ENCODE data around the gene INSRR. TPM values are rescaled to one million over a fixed set of nuclear protein-coding genes. Genes with fewer than 3 reads are reported as not detected.

Gene INSRR
- total RNA-seq, 1 experiment from 2014 or later, result not detected

DNA sequence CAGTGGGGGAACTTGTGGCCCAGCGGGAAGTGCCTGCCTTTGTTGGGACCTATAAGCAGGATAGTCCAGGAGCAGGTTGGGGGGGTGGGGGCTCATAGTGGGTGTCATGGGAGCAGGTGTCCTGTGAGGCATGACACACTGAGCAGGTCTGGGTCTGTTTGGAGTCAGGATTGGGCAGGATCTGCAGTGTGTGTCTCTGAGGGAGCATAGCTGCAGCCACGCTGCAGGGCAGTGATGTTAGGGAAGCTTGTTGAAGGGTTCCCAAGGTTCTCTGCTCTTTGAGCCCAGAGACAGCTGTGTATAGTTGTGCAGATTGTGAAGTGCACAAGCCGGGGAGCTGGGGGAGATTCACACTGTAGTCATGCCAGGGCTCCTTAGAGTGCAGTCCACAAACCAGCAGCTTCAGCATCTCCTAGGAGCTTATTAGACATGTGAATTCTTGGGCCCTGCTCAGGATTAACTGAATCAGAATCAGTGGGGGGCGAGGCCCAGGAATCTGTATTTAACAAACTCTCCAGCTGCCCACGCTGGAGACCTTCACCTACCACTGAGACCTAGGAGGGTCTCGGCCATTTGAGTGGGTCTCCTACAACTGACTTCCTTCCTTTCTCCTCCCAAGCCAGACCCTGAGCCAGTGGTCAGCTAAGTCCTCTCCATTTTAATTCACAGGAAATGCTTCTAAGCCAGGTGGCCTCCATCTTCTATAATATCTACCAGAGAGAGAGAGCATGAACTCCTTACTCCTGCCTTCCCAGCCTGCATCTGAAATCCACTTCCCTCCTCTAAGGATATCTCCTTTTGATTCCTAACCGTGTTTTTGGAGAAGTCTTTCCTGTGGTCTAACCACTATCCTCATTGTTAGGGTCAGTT, 11.1 kb downstream of the INSRR start:
- Histone ChIP-seq H3K4me3 (ENCODE audit: low read length) (no peak overlapping the region), H3K9me3 (ENCODE audit: low read length) (no peaks in the 10 kb centered on the region), H3K27me3 (ENCODE audit: low read length) (no peaks in the 10 kb centered on the region), H3K9me2 (replicated peaks; ENCODE audit: low read length) (no peaks in the 10 kb centered on the region), H2AFZ (ENCODE audit: low read length) (no peak overlapping the region), H3K79me2 (ENCODE audit: low read length) (no peaks in the 10 kb centered on the region), H3K4me1 (ENCODE audit: insufficient read depth, low read length) (0 out of 2 replicates have a peak, but pooled peaks cover 5% of the 10 kb centered on the region), H3K9ac (ENCODE audit: low read length) (no peak overlapping the region), H3K27ac (ENCODE audit: low read length) (no peak overlapping the region), H3K36me3 (ENCODE audit: low read depth, low read length) (no peaks in the 10 kb centered on the region), H4K20me1 (ENCODE audit: low read length) (no peaks in the 10 kb centered on the region), H3F3A (ENCODE audit: low read length, unreplicated experiment) (no peaks in the 10 kb centered on the region), H3K4me2 (ENCODE audit: low read length) (no peak overlapping the region)
- ChIA-PET POLR2A (ENCODE audit: unreplicated experiment) (no interaction called here), CTCF (interaction anchor here (0.7 kb wide), 1 partner anchor 38 kb away, joined by 3 read pairs; no protein-coding TSS in a partner anchor)
- no peak for DNase-seq
- ATAC-seq, result no peak
- TF ChIP-seq EZH2 (IDR thresholded peaks at IDR 0.05; ENCODE audit: low read length, unreplicated experiment), result no peak
- intact Hi-C loops (cut with micrococcal nuclease), result no loop called here
- BruUV-seq (replicated peaks), result no TSS peak

GRCh38 chr1:156846643-156847042, 12.3 kb downstream of the INSRR start:
- Histone ChIP-seq H2AFZ (ENCODE audit: low read length) (no peak overlapping the region), H4K20me1 (ENCODE audit: low read length) (no peaks in the 10 kb centered on the region), H3F3A (ENCODE audit: low read length, unreplicated experiment) (no peaks in the 10 kb centered on the region), H3K36me3 (ENCODE audit: low read depth, low read length) (no peaks in the 10 kb centered on the region), H3K79me2 (ENCODE audit: low read length) (no peaks in the 10 kb centered on the region), H3K27ac (ENCODE audit: low read length) (no peak overlapping the region), H3K4me1 (ENCODE audit: insufficient read depth, low read length) (no peaks in the 10 kb centered on the region), H3K9me3 (ENCODE audit: low read length) (no peaks in the 10 kb centered on the region), H3K4me3 (ENCODE audit: low read length) (no peak overlapping the region), H3K9me2 (replicated peaks; ENCODE audit: low read length) (no peaks in the 10 kb centered on the region), H3K27me3 (ENCODE audit: low read length) (no peaks in the 10 kb centered on the region), H3K9ac (ENCODE audit: low read length) (no peak overlapping the region), H3K4me2 (ENCODE audit: low read length) (no peak overlapping the region)
- TF ChIP-seq CTCF (conservative IDR thresholded peaks at IDR 0.05; ENCODE audit: low read depth, low read length) (no peak), EZH2 (IDR thresholded peaks at IDR 0.05; ENCODE audit: low read length, unreplicated experiment) (no peak), EZH2phosphoT487 (IDR thresholded peaks at IDR 0.05; ENCODE audit: borderline replicate concordance, low read length) (no peak)
- POLR2A ChIA-PET (ENCODE audit: unreplicated experiment), result no interaction called here
- CTCF ChIA-PET, result no interaction called here
- intact Hi-C loops (cut with micrococcal nuclease), result no loop called here
- DNase-seq (no peak), ATAC-seq (no peak)
- BruUV-seq (replicated peaks), result no TSS peak

DNA sequence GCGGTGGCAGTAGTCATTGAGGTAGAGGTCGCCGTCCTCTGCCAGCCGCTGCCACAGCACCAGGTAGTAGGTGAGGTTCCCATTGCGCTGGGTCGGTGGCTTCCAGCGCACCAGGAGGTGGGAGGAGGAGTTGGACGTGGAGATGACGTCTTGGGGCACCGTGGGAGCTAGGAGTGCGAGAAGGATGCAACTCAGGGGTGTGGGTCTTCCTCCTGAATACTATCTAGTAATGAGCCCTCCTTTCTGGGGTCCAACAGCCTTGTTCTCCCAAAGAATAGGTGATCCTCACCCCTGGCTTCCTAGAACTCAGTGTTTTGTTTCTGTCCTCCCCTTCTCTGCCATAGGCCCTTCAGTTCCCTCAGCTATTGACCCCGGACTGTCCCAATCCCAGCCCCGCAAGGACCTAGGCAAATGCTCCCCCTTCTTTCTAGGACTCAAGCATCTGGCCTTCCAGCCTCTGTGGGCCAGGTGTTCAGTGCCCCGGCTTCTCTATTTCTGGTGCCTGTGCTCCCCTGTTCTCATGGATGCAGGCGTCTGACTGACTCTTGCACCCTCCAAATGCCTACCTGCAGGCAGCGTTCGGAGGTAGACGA, 12.9 kb downstream of the INSRR start:
- H3K27me3 ChIP-seq (ENCODE audit: low read length), result no peaks in the 10 kb centered on the region
- H4K20me1 ChIP-seq (ENCODE audit: low read length), result no peaks in the 10 kb centered on the region
- H3K4me2 ChIP-seq (ENCODE audit: low read length), result no peak overlapping the region
- no TSS peak for BruUV-seq (replicated peaks)
- no peak overlapping the region for H3K4me3 ChIP-seq (ENCODE audit: low read length)
- H3K27ac ChIP-seq (ENCODE audit: low read length), result no peak overlapping the region
- no peaks in the 10 kb centered on the region for H3K9me3 ChIP-seq (ENCODE audit: low read length)
- H3K4me1 ChIP-seq (ENCODE audit: insufficient read depth, low read length), result no peaks in the 10 kb centered on the region
- H3K36me3 ChIP-seq (ENCODE audit: low read depth, low read length), result no peaks in the 10 kb centered on the region
- ChIA-PET CTCF (no interaction called here), POLR2A (ENCODE audit: unreplicated experiment) (no interaction called here)
- intact Hi-C loops (cut with micrococcal nuclease), result no loop called here
- no peak overlapping the region for H2AFZ ChIP-seq (ENCODE audit: low read length)
- no peak for DNase-seq
- H3K79me2 ChIP-seq (ENCODE audit: low read length), result no peaks in the 10 kb centered on the region
- H3K9me2 ChIP-seq (replicated peaks; ENCODE audit: low read length), result no peaks in the 10 kb centered on the region
- H3F3A ChIP-seq (ENCODE audit: low read length, unreplicated experiment), result no peaks in the 10 kb centered on the region
- ATAC-seq, result no peak
- TF ChIP-seq EZH2 (IDR thresholded peaks at IDR 0.05; ENCODE audit: low read length, unreplicated experiment) (no peak), CTCF (conservative IDR thresholded peaks at IDR 0.05; ENCODE audit: low read depth, low read length) (no peak), EZH2phosphoT487 (IDR thresholded peaks at IDR 0.05; ENCODE audit: borderline replicate concordance, low read length) (no peak)
- H3K9ac ChIP-seq (ENCODE audit: low read length), result no peak overlapping the region

All from PC-3 (cell line).